Measurements from ENCODE around the gene PRR20G. TPM values are rescaled to one million over a fixed set of nuclear protein-coding genes. Genes with fewer than 3 reads are reported as not detected.

PRR20G gene
- total and polyA plus RNA-seq, 9 of the 15 experiments (the other 6 are each of a cell fraction or from before 2014, with no cell fraction given): not detected

DNA sequence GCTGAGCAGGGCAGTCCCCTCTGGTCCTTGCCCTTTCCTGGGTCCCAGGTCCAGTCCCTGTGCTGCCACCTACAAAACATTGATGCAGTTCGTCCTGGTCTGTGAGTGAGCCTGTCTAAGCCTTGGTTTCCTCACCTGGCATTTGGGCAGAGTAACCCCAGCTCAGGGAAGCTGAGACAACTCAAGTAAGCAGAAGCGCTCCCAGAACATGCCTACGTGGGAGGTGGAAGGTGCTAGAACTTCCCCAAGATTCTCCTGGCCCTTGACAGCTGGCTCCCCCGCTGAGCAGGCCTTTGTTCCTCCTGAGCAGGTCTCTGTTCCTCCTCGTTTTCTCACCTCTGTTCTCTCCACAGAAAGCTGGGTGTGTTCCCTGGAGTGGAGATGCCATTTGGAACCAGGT lies 30.5 kb downstream of the PRR20G start (continued):
- TF ChIP-seq, protein P1, sequence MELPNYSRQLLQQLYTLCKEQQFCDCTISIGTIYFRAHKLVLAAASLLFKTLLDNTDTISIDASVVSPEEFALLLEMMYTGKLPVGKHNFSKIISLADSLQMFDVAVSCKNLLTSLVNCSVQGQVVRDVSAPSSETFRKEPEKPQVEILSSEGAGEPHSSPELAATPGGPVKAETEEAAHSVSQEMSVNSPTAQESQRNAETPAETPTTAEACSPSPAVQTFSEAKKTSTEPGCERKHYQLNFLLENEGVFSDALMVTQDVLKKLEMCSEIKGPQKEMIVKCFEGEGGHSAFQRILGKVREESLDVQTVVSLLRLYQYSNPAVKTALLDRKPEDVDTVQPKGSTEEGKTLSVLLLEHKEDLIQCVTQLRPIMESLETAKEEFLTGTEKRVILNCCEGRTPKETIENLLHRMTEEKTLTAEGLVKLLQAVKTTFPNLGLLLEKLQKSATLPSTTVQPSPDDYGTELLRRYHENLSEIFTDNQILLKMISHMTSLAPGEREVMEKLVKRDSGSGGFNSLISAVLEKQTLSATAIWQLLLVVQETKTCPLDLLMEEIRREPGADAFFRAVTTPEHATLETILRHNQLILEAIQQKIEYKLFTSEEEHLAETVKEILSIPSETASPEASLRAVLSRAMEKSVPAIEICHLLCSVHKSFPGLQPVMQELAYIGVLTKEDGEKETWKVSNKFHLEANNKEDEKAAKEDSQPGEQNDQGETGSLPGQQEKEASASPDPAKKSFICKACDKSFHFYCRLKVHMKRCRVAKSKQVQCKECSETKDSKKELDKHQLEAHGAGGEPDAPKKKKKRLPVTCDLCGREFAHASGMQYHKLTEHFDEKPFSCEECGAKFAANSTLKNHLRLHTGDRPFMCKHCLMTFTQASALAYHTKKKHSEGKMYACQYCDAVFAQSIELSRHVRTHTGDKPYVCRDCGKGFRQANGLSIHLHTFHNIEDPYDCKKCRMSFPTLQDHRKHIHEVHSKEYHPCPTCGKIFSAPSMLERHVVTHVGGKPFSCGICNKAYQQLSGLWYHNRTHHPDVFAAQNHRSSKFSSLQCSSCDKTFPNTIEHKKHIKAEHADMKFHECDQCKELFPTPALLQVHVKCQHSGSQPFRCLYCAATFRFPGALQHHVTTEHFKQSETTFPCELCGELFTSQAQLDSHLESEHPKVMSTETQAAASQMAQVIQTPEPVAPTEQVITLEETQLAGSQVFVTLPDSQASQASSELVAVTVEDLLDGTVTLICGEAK (IDR thresholded peaks at IDR 0.05): no peak
- TF ChIP-seq, protein P1 (CRISPR knock-in tag; IDR thresholded peaks at IDR 0.05): no peak
- no peak for TF ChIP-seq ZNF12 (CRISPR knock-in tag; IDR thresholded peaks at IDR 0.05)
- TF ChIP-seq FOXP1 (CRISPR knock-in tag; IDR thresholded peaks at IDR 0.05): no peak
- TF ChIP-seq ZNF778 (CRISPR knock-in tag; IDR thresholded peaks at IDR 0.05): no peak
- TF ChIP-seq HSF4 (CRISPR knock-in tag; IDR thresholded peaks at IDR 0.05; ENCODE audit: borderline replicate concordance): no peak
- TF ChIP-seq NCOA4 (IDR thresholded peaks at IDR 0.05; ENCODE audit: partially characterized antibody): no peak
- TF ChIP-seq ZSCAN29 (IDR thresholded peaks at IDR 0.05): no peak
- no peak for TF ChIP-seq CEBPB (tag; IDR thresholded peaks at IDR 0.05)
- no peak for TF ChIP-seq ASH1L (IDR thresholded peaks at IDR 0.05; ENCODE audit: borderline replicate concordance, low read depth, partially characterized antibody)
- no peak for TF ChIP-seq ZNF445 (CRISPR knock-in tag; IDR thresholded peaks at IDR 0.05; ENCODE audit: low read depth)
- TF ChIP-seq, protein P2, sequence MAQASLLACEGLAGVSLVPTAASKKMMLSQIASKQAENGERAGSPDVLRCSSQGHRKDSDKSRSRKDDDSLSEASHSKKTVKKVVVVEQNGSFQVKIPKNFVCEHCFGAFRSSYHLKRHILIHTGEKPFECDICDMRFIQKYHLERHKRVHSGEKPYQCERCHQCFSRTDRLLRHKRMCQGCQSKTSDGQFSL (CRISPR knock-in tag; IDR thresholded peaks at IDR 0.05): no peak
- TF ChIP-seq, protein P2 (tag; IDR thresholded peaks at IDR 0.05): no peak
- TF ChIP-seq HLTF (IDR thresholded peaks at IDR 0.05): no peak
- no peak for TF ChIP-seq NFATC3 (IDR thresholded peaks at IDR 0.05)
- TF ChIP-seq ZNF212 (CRISPR knock-in tag; IDR thresholded peaks at IDR 0.05): no peak
